Ramos (cell line): ENCODE results near the gene ZMYM4.
"Not testable (repeated sequence)": the region's sequence is repeated elsewhere in the genome, so short reads cannot be mapped to it uniquely, and the experiment has no call there.

Source experiments
- in situ Hi-C: fragments of 300-500 bp; cut with MboI; formaldehyde crosslinking; loops from one replicate; pipeline ENCODE4 v1.14.3; 2022; ENCODE audit warnings: low sequenced_read_pairs; ENCODE audit not compliant: unreplicated experiment

Gene ZMYM4

DNA sequence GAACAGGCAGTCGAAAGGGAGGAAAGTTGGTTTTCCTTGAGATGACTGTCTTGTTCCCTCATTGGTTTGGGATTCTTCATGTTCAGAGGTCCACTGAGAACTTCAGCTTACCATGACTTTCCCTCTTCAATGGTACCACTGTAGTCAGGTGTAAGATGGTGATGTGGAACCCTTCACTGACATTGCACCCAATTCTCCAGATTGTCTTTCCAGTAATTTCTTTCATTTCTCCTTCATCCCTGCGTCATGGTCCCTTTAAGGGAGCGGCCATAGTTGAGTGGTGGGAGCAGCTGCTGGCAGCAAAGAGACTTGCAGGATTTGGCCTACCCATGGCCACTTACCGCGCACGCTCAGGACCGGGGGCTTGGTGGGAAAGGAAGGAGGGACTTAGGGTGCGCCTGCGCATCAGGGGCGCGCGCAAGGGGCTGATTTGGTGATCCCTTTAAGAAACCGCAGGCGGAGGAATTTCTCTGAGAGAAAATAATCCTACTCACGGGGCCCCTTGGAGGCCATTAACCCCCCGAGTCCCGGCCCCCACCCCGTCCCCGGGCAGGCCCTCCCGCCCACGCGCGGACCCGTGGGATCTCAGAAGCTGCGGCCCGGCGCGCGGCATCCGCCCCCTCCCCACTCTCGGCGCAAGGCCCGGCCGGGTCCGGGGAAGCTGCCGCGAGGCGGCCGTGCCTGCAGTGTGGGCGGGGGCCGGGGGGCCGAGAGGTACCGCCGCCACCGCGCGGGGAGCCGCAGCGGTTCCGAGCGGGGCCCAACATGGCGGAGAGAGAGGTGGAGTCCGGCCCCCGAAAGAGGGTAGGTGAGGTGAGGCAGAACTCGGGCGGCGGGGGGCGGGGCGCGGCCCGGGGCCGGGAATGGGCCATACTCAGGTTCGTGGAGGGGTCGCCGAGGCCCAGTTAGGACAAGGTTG is at the start of gene ZMYM4:
Gene ZMYM4, plus strand, starts transcription at position 428 of the 919 bp plus-strand sequence. Its CDS starts 338 bp downstream, at position 766.
- in situ Hi-C loops: no loop called here

GRCh38 chr1:35220976-35221375 is 47.5 kb upstream of the ZMYM4 start:
- in situ Hi-C loops: no loop called here

- in situ Hi-C loops: no loop called here
Measured at GRCh38 chr1:35222322-35223083, 46.0 kb upstream of the ZMYM4 start.

- in situ Hi-C loops: no loop called here
Measured at GRCh38 chr1:35223084-35223630, 45.4 kb upstream of the ZMYM4 start.

DNA sequence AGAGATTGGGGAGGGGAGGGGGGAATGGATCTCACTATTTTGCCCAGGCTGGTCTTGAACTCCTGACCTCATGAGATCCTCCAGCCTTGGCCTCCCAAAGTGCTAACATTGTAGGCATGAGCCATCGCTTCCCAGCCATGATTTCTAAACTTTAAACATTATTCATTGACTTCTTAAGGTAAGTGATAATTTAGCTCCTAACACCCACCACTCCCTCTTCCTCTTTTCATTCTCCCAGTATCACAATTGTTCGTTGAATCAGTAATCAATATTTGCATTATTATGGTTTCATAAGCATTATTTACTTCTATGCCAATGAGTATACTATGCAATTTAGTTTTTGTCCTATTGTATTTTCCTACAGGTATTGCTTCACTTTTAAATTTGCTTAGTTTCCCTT is 42.0 kb upstream of the ZMYM4 start:
- in situ Hi-C loops: no loop called here

DNA sequence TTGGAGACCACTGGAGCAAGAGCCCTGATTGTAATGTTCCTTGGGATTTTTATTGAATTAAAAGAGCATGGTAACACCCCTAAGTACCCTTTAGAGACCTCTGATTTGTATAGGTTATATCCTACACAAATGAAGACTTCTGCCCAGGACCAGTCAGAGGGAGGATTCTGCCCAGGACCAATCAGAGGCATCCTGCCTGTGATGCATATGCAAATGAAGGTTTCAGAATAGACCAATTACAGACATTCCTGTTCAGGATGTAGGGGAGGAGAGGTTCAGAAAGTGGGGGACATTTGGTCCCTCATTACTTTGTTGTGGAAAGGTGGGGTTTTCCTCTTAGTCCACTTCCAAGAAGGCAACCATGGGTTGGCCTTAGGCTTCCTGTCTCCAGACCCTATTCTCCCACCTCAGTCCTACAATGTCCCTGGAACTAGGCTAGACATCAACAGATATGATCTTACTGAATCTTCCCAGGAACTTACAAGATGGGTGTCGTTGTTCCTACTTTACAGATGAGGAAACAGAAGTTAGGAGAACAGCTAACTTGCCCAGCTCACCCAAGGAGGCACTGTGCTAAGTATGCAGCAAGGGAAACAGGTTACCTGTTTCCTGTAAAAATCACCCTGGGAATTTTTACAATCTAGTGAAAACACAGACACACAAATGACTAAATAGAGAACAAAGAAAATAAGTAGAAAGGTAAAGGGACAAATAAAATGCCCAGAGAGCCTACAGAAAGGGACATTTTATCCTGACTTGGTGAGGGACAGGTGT is 38.7 kb upstream of the ZMYM4 start:
- in situ Hi-C loops: no loop called here

DNA sequence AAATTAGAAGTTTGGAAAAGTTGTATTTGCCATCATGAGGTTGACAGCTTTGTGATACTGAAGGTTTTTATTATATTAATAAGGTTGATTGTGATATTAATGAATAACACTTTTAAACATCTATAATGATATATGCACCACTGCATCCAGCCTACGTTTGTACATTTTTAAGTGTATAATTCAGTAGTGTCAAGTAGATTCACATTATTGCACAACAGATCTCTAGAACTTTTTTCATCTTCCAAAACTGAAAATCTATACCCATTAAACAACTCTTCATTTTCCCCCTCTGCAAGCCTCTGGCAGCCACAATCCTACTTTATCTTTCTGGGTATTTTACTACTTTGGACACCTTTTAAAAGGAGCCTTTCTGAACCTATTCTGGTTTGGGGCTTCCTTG is 37.2 kb upstream of the ZMYM4 start:
- in situ Hi-C loops: no loop called here

- in situ Hi-C loops: not testable (repeated sequence)
Measured at GRCh38 chr1:35236772-35237171, 31.7 kb upstream of the ZMYM4 start.

DNA sequence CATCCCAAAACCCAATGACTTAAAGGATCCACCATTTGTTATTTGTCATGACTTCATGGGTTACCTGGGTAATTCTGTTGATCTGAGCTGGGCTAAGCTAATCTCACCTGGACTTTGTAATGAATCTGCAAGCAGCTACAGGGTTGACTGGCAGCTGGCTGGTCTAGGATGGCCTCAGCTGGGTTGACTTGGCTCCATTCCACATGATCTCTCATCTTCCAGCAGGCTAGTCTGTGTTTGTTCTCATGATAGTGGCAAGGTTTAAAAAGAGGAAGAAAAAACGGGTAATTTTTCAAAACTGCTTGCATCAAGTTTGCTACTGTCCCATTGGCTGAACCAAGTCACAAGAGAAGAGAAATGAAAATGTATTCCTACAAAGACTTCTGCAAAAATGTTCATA is 24.8 kb upstream of the ZMYM4 start:
- in situ Hi-C loops: no loop called here

GRCh38 chr1:35247256-35247655 is 21.3 kb upstream of the ZMYM4 start:
- in situ Hi-C loops: no loop called here

GRCh38 chr1:35253941-35254340 is 14.6 kb upstream of the ZMYM4 start:
- in situ Hi-C loops: no loop called here

GRCh38 chr1:35255276-35255675 is 13.2 kb upstream of the ZMYM4 start:
- in situ Hi-C loops: no loop called here

- in situ Hi-C loops: no loop called here
Measured at GRCh38 chr1:35259561-35259960, 8.9 kb upstream of the ZMYM4 start.

- in situ Hi-C loops: no loop called here
Measured at GRCh38 chr1:35261412-35262120, 6.9 kb upstream of the ZMYM4 start.

GRCh38 chr1:35264035-35264434 is 4.5 kb upstream of the ZMYM4 start:
- in situ Hi-C loops: no loop called here

DNA sequence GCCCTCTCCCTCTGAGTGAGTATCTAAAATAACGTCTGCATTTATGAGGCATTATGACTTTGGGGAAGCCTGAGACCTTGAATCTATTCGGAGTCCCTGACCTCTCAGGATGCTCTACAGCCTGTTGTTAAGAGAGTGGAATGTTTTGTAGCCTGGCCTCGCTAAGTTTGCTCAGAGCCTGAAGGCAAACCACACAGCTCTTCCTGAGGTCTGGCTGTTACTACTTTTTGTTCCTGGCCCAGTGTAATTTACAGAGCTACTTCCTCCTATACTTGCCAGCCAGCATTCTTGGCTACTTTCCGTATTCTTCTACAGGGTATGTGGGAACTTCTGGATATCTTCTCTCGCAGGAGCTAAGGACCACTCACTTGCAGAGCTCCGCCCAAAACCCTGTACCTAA is 3.6 kb upstream of the ZMYM4 start:
- in situ Hi-C loops: no loop called here

DNA sequence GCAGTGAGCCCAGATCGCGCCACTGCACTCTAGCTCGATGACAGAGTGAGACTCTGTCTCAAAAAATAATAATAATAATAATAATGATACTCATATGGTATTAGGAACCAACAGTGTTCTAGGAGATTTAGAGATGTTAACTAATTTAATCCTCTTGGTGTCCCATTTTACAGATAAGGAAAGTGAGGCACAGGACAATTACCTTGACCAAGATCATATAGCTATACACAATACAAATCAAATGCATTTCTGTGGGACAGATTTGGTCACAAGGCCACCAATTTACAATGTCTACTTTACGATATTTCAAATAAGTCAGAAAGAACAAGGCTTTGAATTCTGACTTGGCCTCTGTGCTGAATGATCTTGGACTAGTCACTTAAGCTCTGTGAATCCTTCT is 2.2 kb upstream of the ZMYM4 start:
- in situ Hi-C loops: no loop called here

GRCh38 chr1:35269201-35269988 is 886 bp downstream of the ZMYM4 start:
- in situ Hi-C loops: no loop called here

- in situ Hi-C loops: no loop called here
Measured at GRCh38 chr1:35269989-35270289, 1.4 kb downstream of the ZMYM4 start.
